Peyer's patch (tissue), 4 donors: Measurements from ENCODE around the gene RFWD3. TPM values are rescaled to one million over a fixed set of nuclear protein-coding genes. Genes with fewer than 3 reads are reported as not detected.

Experiments
- DNase-seq, 3 donors: peaks; one replicate each; pipeline ENCODE4 v3.0.0-alpha.2; 2017 to 2019
- H3K27ac ChIP-seq, 4 donors: fragments of 200-600 bp; sonication (generic); one replicate each; pipeline ENCODE4 v1.5.1; 2016 to 2019
- H3K27me3 ChIP-seq, 2 donors: fragments of 200-600 bp; sonication (generic); one replicate each; pipeline ENCODE4 v1.5.1; 2019
- H3K36me3 ChIP-seq, 3 donors: fragments of 200-600 bp; sonication (generic); one replicate each; pipeline ENCODE4 v1.5.1; 2016 to 2019
- H3K4me1 ChIP-seq, 4 donors: fragments of 200-600 bp; sonication (generic); one replicate each; pipeline ENCODE4 v1.5.1; 2016 to 2019
- H3K4me3 ChIP-seq, 4 donors: fragments of 200-600 bp; sonication (generic); 1 replicate in 3 of 4; 2 replicates in 1 of 4; pipeline ENCODE4 v1.5.1; 2016 to 2019; ENCODE audit warnings: mild to moderate bottlenecking in 1 of 4
- H3K9me3 ChIP-seq, 4 donors: fragments of 200-600 bp; sonication (generic); one replicate each; pipeline ENCODE4 v1.5.1; 2016 to 2019; ENCODE audit warnings: mild to moderate bottlenecking in 1 of 4
- CTCF ChIP-seq, 6 experiments: fragments of 450-650 bp in 4 of 6; fragments of 200-600 bp in 2 of 6; sonication (generic) in 1 of 6; IDR thresholded peaks; one replicate each; pipeline ENCODE4 v1.5.1; 2017 to 2019; ENCODE audit warnings: antibody characterized with exemption in 6 of 6, mild to moderate bottlenecking in 3 of 6, moderate library complexity in 1 of 6
- POLR2A ChIP-seq, 2 donors: fragments of 450-650 bp; IDR thresholded peaks; one replicate each; pipeline ENCODE4 v1.5.1; 2017; ENCODE audit warnings: antibody characterized with exemption in 2 of 2, mild to moderate bottlenecking in 2 of 2, moderate library complexity in 2 of 2
- total RNA-seq, 4 donors: library from RNA; depleted of rRNA; stranded (reverse); fragments of >200 nt; gene quantifications; one replicate each; pipeline ENCODE4 v1.1.0, GENCODE V29; 2016

Gene RFWD3
- total RNA-seq, 4 donors from 2014 or later, result 13.7 to 33.8 (median 23.8) TPM

DNA sequence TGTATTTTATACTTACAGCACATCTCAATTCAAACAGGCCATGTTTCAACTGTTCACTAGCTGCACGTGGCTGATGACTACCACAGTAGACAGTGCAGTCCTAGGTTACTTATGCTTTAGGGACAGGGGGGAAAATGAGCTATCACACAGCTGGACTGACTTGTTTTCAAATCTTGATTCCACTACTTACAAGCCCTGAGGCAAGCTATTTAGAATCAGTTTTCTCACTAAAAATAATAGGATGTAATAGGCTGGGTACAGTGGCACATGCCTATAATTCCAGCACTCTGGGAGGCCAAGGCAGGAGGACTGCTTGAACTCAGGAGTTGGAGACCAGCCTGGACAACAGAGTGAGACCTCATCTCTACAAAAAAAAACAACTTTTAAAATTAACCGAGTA lies 70.1 kb downstream of the RFWD3 start:
- Histone ChIP-seq H3K4me3 (no peak overlapping the region), H3K4me1 (peaks cover 0 to 11% (median 4%) of the 10 kb centered on the region in 4 donors), H3K27me3 (no peaks in the 10 kb centered on the region), H3K27ac (no peak overlapping the region), H3K9me3 (no peaks in the 10 kb centered on the region), H3K36me3 (no peaks in the 10 kb centered on the region)
- TF ChIP-seq POLR2A (IDR thresholded peaks at IDR 0.05), result no peak
- no peak for DNase-seq

GRCh38 chr16:74592847-74593246 lies 73.8 kb downstream of the RFWD3 start:
- TF ChIP-seq POLR2A (IDR thresholded peaks at IDR 0.05), result no peak
- Histone ChIP-seq H3K27me3 (no peaks in the 10 kb centered on the region), H3K4me3 (no peak overlapping the region), H3K9me3 (no peaks in the 10 kb centered on the region), H3K36me3 (no peaks in the 10 kb centered on the region), H3K4me1 (no peaks in the 10 kb centered on the region), H3K27ac (no peak overlapping the region)
- DNase-seq, result no peak

GRCh38 chr16:74591876-74592650 lies 74.6 kb downstream of the RFWD3 start:
- no peak overlapping the region for H3K4me3 ChIP-seq
- TF ChIP-seq CTCF (IDR thresholded peaks at IDR 0.05) (no peak), POLR2A (IDR thresholded peaks at IDR 0.05) (no peak)

GRCh38 chr16:74586948-74587347 lies 79.7 kb downstream of the RFWD3 start:
- H3K9me3 ChIP-seq, result no peaks in the 10 kb centered on the region
- no peaks in the 10 kb centered on the region for H3K36me3 ChIP-seq
- no peaks in the 10 kb centered on the region for H3K4me1 ChIP-seq
- H3K27ac ChIP-seq, result no peak overlapping the region
- TF ChIP-seq POLR2A (IDR thresholded peaks at IDR 0.05) (no peak), CTCF (IDR thresholded peaks at IDR 0.05) (no peak)
- H3K4me3 ChIP-seq, result no peak overlapping the region
- no peaks in the 10 kb centered on the region for H3K27me3 ChIP-seq
- no peak for DNase-seq

More at GRCh38 chr16:74591876-74592650, 74.6 kb downstream of the RFWD3 start:
- Histone ChIP-seq H3K36me3 (no peaks in the 10 kb centered on the region), H3K9me3 (no peaks in the 10 kb centered on the region), H3K27ac (no peak overlapping the region), H3K27me3 (no peaks in the 10 kb centered on the region), H3K4me1 (no peaks in the 10 kb centered on the region)
- no peak for DNase-seq

GRCh38 chr16:74585846-74586443 lies 80.7 kb downstream of the RFWD3 start:
- Histone ChIP-seq H3K4me1 (no peaks in the 10 kb centered on the region), H3K9me3 (no peaks in the 10 kb centered on the region), H3K36me3 (no peaks in the 10 kb centered on the region), H3K27me3 (no peaks in the 10 kb centered on the region), H3K4me3 (no peak overlapping the region), H3K27ac (no peak overlapping the region)
- no peak for DNase-seq
- TF ChIP-seq CTCF (IDR thresholded peaks at IDR 0.05), result no peak

DNA sequence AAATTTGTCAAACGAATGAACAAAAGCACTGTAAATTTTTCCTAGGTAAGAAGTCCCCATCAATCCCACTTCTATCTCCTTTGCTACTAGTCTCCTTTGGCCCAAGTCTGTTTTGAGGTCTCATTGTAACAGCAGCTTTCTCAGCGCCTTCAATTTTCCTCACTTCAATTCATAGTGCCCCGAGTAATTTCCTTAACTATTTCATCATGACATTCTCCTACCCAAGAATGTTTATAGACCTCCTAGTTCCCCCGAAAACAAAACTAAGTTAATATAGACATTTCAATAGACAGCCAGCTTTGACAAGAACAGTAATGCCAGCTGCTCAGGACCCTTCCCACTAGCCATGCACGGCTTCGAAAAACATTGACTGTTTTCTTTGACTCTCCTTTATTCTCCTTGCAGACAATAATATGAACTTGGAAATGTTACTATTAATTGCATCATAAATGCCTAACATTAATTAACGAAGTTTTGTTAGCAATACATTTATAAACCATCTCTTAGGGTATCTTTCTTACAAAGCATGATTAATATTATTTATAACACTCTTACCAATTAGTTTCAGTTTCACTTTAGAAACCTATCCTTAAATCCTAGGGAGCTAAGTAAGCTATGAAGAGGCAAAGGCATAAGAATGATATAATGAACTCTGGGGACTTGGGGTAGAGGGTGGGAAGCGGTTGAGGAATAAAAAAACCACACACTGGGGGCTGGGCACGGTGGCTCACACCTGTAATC lies 82.6 kb downstream of the RFWD3 start:
- no peak overlapping the region for H3K4me3 ChIP-seq
- TF ChIP-seq POLR2A (IDR thresholded peaks at IDR 0.05), result no peak
- TF ChIP-seq CTCF (IDR thresholded peaks at IDR 0.05), result no peak
- no peaks in the 10 kb centered on the region for H3K36me3 ChIP-seq

More for the DNA sequence above, 82.6 kb downstream of the RFWD3 start:
- no peaks in the 10 kb centered on the region for H3K9me3 ChIP-seq
- H3K4me1 ChIP-seq, result no peaks in the 10 kb centered on the region
- H3K27me3 ChIP-seq, result no peaks in the 10 kb centered on the region
- no peak overlapping the region for H3K27ac ChIP-seq
- no peak for DNase-seq
